Fibroblast of gingiva (primary cell): ENCODE data around the gene VSIG2.
"Not testable (repeated sequence)": the region's sequence is repeated elsewhere in the genome, so short reads cannot be mapped to it uniquely, and the experiment has no call there.

Source experiments
- DNase-seq: peaks from one replicate; pipeline ENCODE4 v3.0.0-alpha.2; 2011; ENCODE audit warnings: low read depth

The VSIG2 gene

DNA sequence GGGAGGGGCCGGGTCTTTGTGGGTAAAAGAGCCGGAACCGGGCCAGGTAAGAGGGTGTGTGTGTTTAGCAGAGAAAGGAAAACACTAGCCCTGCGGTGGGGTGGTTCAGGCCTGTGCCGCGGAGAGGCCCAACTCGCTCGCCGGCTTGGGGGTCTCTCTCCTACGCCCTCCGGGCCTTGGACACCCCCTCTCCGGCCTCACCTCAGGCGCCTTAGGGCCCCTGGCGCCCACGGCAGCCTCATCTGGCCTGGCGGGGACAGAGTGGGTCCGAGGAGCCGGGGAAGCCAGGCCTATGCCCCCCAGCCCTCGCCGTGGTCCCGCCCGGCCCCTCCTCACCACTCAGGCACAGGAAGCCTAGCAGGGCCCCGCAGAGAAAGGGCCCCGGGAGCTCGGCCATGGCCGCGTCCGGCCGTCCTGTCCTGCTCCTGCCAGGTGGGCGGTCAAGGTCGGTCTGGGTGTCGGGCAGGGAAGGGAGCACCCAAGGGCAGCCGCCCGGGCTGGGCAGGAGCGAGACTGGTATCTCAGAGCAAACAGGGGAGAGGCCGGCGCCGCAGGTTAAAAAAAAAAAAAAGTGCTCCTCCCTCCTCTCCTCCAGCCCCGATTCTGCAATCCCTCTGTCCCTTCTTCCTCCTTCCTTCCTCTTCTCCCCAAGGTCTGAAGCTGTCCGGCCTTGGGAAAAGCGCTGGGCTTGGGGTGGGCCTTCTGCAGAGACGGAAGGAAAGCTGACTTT, at the start of gene VSIG2:
TSS of gene VSIG2 (minus strand) at position 515 of the 730 bp plus-strand sequence. CDS start at position 397, 118 bp downstream.
- DNase-seq = no peak

DNA sequence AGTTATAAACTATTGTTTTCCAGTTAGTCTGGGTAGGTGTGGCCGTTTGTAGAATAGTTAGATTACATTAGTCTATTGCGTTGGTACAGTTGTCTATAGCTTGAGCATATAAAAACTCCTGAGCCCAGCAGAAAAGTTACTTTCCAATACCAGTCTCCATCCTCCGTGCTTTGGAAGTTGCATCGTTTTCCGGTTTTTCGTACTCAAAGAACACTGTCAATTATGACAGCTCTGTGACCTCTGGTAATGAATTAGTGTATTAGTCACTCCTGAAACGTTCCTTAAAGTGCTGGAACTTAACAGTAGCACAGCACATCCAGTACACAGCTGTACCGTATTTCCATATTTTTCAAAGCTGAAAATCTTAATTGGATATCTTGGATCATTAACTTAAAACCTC, 49.0 kb upstream of the VSIG2 start:
- DNase-seq = no peak

GRCh38 chr11:124800226-124800929, 48.3 kb upstream of the VSIG2 start, which contains the start of gene MSANTD2:
Gene MSANTD2, minus strand, starts transcription at chr11:124800406. Its CDS starts 26 bp downstream, at chr11:124800380.
- peak; percentile 74 for DNase-seq

GRCh38 chr11:124799348-124800225, 47.5 kb upstream of the VSIG2 start:
- DNase-seq = no peak

- DNase-seq = peak; percentile 67
These were observed 46.9 kb upstream of the VSIG2 start for GRCh38 chr11:124798991-124799347.

DNA sequence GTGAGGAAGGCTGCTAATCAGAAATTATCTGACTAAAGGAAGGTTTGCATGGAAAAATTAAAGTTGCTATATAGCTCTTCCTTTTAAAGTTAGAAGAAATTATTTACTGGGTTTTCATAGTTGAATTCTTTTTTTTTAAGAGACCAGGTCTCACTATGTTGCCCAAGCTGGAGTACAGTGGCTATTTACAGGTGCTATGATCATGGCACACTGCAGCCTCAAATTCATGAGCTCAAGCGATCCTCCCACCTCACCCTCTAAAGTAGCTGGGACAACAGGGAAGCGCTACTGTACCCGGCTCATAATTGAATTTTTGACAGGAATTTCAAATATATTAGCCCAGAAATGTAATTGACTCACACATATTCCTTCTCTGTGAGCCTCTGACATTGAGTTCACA, 44.3 kb upstream of the VSIG2 start:
- no peak for DNase-seq

DNA sequence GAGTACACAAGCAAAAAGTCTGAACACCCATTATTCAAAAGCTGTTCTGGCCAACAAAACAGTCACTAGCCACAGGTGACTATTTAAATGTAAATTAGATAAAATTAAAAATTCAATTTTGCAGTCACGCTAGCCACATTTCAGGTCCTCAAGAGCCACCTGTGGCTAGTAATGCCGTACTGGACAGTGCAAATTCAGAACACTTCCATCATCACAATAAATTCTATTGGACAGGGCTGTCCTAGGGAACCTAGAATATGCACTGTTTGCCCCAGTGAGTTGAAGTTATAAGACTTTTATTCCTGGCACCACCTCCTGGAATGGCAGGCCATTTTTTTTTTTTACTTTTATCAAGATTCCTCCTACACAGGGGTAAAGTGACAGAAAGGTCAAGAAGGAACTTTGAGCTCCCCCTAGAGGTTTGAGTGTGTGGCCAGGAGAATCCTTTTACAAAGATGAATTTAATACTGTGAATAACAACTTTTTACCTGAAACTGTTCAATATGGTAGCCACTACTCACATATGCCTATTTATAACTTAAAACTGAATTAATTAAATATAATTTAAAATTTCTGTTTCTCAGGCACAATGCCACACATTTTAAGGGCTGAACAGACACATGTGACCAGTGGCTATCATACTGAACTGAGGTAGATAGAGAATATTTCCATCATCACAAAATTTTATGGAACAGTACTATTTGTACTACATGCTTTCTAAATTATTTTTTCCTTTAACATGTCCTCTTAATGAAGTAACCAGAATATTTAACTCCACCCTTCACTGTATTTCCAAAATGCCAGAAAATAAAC, 41.6 kb upstream of the VSIG2 start:
- peak; percentile 36 for DNase-seq

GRCh38 chr11:124791626-124792341, 39.7 kb upstream of the VSIG2 start:
- peak; percentile 63 for DNase-seq

GRCh38 chr11:124788521-124788920, 36.5 kb upstream of the VSIG2 start:
- DNase-seq = no peak

DNA sequence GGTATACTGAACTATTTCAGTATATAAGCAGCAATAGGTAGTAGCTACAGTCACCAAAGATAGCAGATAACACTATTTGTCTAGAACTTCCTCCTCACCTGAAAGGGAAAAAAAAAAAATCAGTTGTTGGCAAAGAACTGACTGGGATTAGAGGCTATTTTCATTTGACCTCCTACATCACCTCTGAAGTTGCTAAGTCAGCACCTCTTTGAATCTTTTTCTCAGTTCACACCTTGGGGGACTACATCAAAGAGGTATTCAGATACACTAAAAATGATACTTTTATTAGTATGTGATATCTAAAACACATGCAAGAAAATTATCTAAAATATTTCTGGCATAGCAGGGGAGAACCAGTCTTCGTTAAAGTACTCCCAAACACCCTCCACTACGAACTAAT, 32.0 kb upstream of the VSIG2 start:
- no peak for DNase-seq

GRCh38 chr11:124783002-124783401, 30.9 kb upstream of the VSIG2 start:
- no peak for DNase-seq

DNA sequence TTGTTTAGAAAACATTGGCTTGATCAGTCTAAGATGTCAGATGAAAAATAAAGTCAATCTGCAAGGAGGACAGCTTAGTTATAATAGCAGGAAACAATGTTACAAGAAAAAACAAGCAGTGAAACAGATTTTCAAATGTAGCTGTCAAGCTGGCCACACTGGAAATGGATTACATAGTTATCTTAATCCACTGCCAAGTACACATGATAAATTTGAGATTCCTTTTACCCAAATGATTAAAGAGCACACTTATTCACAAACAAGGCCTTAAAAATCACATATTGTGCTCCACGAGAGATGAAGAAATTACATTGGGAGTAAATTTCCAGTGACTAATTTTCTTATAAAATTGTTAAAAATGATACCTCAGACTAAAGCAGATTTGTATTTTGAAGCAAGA, 27.5 kb upstream of the VSIG2 start:
- no peak for DNase-seq

DNA sequence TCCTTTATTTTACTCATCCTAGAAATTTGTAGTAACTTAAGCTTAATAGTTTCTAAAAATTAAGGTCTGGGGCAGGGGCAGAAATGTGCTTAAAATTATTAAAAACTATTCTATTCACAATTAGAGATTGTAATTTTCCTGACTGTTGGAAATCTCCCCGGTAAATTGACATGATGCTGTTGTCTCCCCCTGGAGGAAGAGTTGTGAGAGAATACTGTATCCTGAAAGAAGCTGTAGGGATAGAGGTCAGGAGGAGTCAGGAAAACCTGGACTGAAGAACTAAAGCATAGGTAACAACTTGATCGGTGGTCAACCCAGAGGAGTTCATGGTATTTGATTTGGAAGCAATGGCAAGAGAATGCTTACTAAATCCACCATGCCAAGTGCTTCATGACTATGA, 26.2 kb upstream of the VSIG2 start:
- no peak for DNase-seq

GRCh38 chr11:124776865-124777645, 25.0 kb upstream of the VSIG2 start:
- DNase-seq = no peak

DNA sequence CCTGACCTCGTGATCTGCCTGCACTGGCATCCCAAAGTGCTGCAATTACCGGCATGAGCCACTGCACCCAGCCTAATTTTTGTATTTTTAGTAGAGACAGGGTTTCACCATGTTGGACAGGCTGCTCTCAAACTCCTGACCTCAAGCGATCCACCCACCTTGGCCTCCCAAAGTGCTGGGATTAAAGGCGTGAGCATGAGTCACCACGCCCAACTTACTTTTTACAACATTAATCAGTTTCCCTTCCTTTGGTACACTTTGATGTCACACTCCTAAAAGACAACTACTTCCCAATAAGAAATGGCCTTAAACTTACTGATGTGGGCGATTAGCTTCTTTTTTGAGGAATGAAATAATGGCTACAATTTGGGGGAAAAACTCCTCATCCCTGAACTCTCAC, 18.9 kb upstream of the VSIG2 start:
- not testable (repeated sequence) for DNase-seq

- peak; percentile 11 for DNase-seq
These were observed 18.0 kb upstream of the VSIG2 start for GRCh38 chr11:124769806-124770774.

- DNase-seq = no peak
These were observed 16.9 kb upstream of the VSIG2 start for GRCh38 chr11:124768914-124769313.

DNA sequence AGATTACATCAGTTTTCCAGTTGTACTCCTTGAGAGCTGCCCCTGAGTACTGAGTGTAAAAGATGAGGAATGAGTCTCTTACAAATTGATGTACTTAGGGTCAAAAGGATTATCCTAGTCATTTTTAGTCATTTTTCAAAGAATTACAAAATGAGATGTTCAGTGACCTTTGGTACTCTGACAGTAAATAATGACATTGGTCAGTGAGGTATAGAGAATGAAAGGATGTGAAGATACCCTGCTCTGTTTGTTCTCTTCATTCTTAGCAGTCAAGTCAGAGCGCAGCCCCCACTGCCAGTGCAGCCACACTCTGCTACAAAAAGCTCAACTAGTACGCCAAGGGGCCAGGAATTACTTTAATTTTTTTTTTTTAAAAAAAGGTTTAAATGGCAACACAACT, 14.1 kb upstream of the VSIG2 start:
- no peak for DNase-seq
